Measurements from ENCODE around the gene MSANTD2. TPM values are rescaled to one million over a fixed set of nuclear protein-coding genes. Genes with fewer than 3 reads are reported as not detected.

The MSANTD2 gene
- polyA plus RNA-seq, 2 of the 4 experiments (the other 2 are of a cell fraction): 5.6 to 6.4 TPM

DNA sequence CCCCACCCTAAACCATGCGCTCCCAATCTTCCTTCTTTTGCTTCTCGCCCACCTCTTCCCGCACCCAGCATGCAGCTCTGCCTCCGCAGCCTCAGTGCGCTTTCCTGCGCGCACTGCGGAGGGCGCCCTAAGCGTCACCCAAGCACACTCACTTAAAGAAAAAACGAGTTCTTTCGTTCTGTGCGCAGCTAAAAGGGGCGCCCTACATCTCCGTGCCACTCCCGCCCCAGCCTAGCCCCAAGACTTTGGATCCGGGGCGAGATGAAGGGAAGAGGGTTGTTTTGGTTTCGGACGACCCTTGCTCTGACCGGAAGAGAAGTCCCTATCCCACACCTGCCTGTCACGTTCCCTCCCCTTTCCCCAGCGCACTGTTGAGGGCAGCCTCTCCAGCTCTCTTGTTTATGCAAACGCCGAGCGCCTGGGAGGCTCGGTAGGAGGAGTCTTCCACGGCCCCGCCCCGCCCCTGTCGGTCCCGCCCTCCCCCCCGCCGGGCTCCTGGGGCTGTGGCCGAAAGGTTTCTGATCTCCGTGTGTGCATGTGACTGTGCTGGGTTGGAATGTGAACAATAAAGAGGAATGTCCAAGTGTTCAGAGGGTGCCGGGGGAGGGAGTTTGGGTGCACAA, 53.5 kb downstream of the MSANTD2 start (continued):
- no peak for TF ChIP-seq MAZ (IDR thresholded peaks at IDR 0.05; ENCODE audit: borderline replicate concordance, low read depth, low read length)
- TF ChIP-seq EP300 (IDR thresholded peaks at IDR 0.05): no peak
- TF ChIP-seq CHD4 (IDR thresholded peaks at IDR 0.05; ENCODE audit: borderline replicate concordance): no peak
- no peak for TF ChIP-seq EHF (CRISPR knock-in tag; IDR thresholded peaks at IDR 0.05)
- TF ChIP-seq, protein P1, sequence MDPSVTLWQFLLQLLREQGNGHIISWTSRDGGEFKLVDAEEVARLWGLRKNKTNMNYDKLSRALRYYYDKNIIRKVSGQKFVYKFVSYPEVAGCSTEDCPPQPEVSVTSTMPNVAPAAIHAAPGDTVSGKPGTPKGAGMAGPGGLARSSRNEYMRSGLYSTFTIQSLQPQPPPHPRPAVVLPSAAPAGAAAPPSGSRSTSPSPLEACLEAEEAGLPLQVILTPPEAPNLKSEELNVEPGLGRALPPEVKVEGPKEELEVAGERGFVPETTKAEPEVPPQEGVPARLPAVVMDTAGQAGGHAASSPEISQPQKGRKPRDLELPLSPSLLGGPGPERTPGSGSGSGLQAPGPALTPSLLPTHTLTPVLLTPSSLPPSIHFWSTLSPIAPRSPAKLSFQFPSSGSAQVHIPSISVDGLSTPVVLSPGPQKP (IDR thresholded peaks at IDR 0.05; ENCODE audit: low read depth, low read length): no peak
- no peak for TF ChIP-seq RCOR1 (IDR thresholded peaks at IDR 0.05; ENCODE audit: low read depth, low read length)
- no peak for TF ChIP-seq FOXS1 (CRISPR knock-in tag; IDR thresholded peaks at IDR 0.05)
- no peak for TF ChIP-seq CEBPB (IDR thresholded peaks at IDR 0.05)
- TF ChIP-seq RAD21 (conservative IDR thresholded peaks at IDR 0.05 in 1 of 2, IDR thresholded peaks at IDR 0.05 in 1 of 2): peak in 1 of 2 experiments; percentile 21; a peak in 3 of 5 replicates
- TF ChIP-seq RNF2 (IDR thresholded peaks at IDR 0.05; ENCODE audit: borderline replicate concordance, low read depth): peak; percentile 36; the same call in 1 of the 2 replicates
- no peak for TF ChIP-seq BCL3 (IDR thresholded peaks at IDR 0.05)
- TF ChIP-seq MYC (IDR thresholded peaks at IDR 0.05; ENCODE audit: borderline replicate concordance, low read length): no peak

DNA sequence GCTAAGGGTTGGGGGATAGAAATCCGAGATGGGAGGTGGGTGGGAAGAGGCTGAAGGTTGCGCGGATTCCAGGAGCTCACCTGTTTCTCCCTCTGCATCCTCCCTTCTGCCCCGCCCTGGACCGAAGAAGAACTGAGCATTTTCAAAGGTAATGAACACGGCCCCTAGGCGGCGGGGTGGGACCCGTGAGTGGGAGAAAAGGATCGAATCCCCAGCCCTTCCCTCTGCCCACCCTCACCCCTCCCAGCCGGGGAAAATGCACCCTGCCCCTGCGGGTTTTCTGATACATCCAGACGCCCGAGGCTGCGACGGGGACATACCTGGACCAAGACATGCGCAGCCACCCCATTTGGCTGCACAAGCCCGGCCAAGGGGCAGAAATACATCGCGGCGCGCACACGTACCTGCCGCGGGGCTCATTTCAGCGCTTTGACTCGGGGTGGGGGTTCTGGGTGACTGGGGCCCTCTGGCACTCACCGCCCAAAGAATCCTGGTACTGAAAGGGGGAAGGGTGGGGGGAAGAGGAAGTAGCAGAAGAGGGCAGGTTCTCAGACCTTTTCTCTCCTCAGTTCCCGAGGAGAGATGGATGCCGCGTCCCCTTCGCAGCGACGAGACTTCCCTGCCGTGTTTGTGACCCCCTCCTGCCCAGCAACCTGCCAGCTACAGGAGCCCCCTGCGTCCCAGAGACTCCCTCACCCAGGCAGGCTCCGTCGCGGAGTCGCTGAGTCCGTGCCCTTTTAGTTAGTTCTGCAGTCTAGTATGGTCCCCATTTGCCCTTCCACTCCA, 54.2 kb downstream of the MSANTD2 start:
- H3K27ac ChIP-seq: peak overlapping the region; percentile 79 to 93
- H3K4me3 ChIP-seq: peak overlapping the region; percentile 66
- peaks cover 6% of the 10 kb centered on the region; the same call in 2 of the 3 replicates for H3K4me1 ChIP-seq
- WGBS (ENCODE audit: missing lambda C conversion rate): 9% methylated on average over 21 of the region's 41 CpGs
- POLR2A ChIA-PET: interaction anchor here (0.9 to 1.4 kb wide), 4 partner anchors 12 to 91 kb away, joined by 4 to 9 read pairs (median 5); partner anchors contain the start of gene MSANTD2
- peak overlapping the region; percentile 92 for H3K4me2 ChIP-seq
- CTCF ChIA-PET: interaction anchor here (0.6 to 5.0 kb wide), 26 partner anchors 9 to 180 kb away, joined by 3 to 39 read pairs (median 4); partner anchors contain the start of genes ESAM, ROBO3, SIAE and SPA17
- no peaks in the 10 kb centered on the region for H3K9me3 ChIP-seq
- peak; percentile 55 to 63; a peak in 5 of 6 replicates for ATAC-seq
- TF ChIP-seq KDM5A (IDR thresholded peaks at IDR 0.05): no peak
- TF ChIP-seq ZNF302 (CRISPR knock-in tag; IDR thresholded peaks at IDR 0.05): no peak
- no peak for TF ChIP-seq USF2 (IDR thresholded peaks at IDR 0.05)
- no peak for TF ChIP-seq HOXA7 (CRISPR knock-in tag; IDR thresholded peaks at IDR 0.05)
- TF ChIP-seq MAFK (IDR thresholded peaks at IDR 0.05; ENCODE audit: partially characterized antibody): no peak
- TF ChIP-seq CEBPB (IDR thresholded peaks at IDR 0.05): no peak
- TF ChIP-seq SREBF2 (IDR thresholded peaks at IDR 0.05): no peak
- TF ChIP-seq RFX5 (IDR thresholded peaks at IDR 0.05): no peak
- TF ChIP-seq RAD21 (conservative IDR thresholded peaks at IDR 0.05 in 1 of 2, IDR thresholded peaks at IDR 0.05 in 1 of 2): 0 out of 5 replicates have a peak, but pooled peaks have one; percentile 9 to 14
- TF ChIP-seq, protein P2, sequence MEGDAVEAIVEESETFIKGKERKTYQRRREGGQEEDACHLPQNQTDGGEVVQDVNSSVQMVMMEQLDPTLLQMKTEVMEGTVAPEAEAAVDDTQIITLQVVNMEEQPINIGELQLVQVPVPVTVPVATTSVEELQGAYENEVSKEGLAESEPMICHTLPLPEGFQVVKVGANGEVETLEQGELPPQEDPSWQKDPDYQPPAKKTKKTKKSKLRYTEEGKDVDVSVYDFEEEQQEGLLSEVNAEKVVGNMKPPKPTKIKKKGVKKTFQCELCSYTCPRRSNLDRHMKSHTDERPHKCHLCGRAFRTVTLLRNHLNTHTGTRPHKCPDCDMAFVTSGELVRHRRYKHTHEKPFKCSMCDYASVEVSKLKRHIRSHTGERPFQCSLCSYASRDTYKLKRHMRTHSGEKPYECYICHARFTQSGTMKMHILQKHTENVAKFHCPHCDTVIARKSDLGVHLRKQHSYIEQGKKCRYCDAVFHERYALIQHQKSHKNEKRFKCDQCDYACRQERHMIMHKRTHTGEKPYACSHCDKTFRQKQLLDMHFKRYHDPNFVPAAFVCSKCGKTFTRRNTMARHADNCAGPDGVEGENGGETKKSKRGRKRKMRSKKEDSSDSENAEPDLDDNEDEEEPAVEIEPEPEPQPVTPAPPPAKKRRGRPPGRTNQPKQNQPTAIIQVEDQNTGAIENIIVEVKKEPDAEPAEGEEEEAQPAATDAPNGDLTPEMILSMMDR (IDR thresholded peaks at IDR 0.05): peak; percentile 26; the same call in 1 of the 3 replicates
- TF ChIP-seq, protein P3, sequence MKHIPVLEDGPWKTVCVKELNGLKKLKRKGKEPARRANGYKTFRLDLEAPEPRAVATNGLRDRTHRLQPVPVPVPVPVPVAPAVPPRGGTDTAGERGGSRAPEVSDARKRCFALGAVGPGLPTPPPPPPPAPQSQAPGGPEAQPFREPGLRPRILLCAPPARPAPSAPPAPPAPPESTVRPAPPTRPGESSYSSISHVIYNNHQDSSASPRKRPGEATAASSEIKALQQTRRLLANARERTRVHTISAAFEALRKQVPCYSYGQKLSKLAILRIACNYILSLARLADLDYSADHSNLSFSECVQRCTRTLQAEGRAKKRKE (CRISPR knock-in tag; IDR thresholded peaks at IDR 0.05; ENCODE audit: low read depth): no peak
- no peak for TF ChIP-seq ZSCAN20 (CRISPR knock-in tag; IDR thresholded peaks at IDR 0.05)
- TF ChIP-seq MYC (IDR thresholded peaks at IDR 0.05; ENCODE audit: borderline replicate concordance, low read length): no peak
- TF ChIP-seq SMC3 (IDR thresholded peaks at IDR 0.05): no peak
- no peak for TF ChIP-seq EP300 (IDR thresholded peaks at IDR 0.05)
- no peak for TF ChIP-seq BHLHE40 (IDR thresholded peaks at IDR 0.05; ENCODE audit: low read depth, low read length)
- peak; percentile 24 to 44 for DNase-seq (ENCODE audit: low read depth in 1 of 2, low spot score in 1 of 2)
- no peak for FAIRE-seq
